ENCODE data around the gene TEKT2.

The TEKT2 gene

GRCh38 chr1:36124404-36125128 is 40.7 kb downstream of the TEKT2 start:
- H3K27ac ChIP-seq = no peak overlapping the region
- no peak for TF ChIP-seq CTCF (conservative IDR thresholded peaks at IDR 0.05)
- TF ChIP-seq ZFX (IDR thresholded peaks at IDR 0.05) = no peak

DNA sequence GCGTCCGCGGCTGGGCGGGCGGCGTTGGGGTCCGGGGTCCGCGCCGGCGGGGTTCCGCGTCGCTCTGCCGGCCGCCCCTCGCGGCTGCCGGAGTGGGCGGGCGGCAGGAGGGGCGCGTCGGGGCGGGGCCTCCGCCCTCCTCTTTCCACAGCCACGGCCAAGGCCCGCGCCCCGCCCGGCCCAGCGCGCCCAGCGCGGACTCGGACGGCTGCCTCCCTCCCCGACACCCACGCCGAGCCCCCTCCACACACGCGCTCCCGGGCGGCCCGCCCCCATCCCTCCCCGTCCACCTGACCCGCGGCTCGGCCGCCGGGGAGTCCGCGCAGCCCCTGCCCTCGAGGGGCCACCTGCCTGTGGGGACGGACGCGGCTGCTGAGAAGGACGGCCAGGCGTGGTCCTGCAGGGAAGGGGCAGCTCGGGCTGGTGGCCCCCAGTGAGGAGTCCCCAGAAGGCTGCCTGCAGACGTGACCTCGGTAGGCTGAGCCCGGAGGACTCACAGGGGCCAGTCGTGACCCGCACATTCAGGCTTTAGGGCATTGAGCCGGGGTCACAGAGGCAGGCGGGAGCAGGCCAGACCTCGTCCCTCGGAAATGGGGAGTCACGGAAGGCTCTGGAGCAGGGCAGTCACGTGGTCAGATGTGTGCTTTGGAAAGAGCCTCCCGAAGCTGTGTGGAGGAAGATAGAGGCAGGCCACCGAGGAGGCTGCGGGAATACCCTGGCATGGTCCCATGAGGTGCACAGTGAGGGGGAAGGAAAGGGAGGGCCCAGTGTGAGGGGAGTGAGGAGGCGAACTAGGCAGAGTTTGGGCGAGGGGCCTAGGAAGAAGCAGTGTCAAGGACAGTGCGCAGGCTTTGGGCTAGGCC is 41.5 kb downstream of the TEKT2 start, which contains the start of gene COL8A2:
Gene COL8A2, minus strand, starts transcription at position 94 of the 863 bp plus-strand sequence. CDS start 24,980 bp downstream, outside the sequence.
- TF ChIP-seq CTCF (conservative IDR thresholded peaks at IDR 0.05) (no peak), ZFX (IDR thresholded peaks at IDR 0.05) (no peak)
- no peak within 1 kb of the TSS for H3K27ac ChIP-seq

DNA sequence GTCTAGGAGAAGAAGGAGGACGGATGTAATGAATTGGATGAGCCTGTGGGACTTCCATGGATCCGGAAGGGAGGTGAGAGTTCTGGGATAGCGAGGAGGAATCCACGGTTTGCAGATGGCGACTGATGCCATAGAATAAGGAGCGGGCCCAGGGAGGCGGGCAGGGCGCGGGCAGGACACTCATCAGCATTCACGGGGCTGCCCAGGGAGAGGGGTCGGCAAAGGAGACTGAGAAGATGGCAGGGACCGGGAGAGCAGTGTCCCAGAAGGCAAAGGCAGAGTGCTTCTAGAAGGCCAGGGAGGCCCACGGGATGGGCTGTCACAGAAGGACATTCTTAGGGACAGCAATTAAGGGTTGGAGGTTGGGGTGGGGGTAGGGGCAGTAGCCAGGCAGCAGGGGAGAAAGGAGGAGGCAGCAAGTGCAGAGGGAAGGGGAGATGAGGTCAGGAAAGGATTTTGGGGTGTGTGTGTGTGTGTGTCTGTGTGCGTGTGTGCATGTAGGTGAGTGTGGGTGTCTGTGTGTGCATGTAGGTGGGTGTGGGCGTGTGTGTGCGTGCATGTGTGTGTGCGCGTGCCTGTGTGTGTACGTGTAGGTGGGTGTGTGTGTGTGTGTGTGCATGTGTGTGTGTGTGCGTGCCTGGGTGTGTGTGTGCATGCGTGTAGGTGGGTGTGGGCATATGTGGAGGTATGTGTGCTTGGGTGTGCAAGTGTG is 42.3 kb downstream of the TEKT2 start:
- H3K27ac ChIP-seq = no peak overlapping the region
- TF ChIP-seq CTCF (conservative IDR thresholded peaks at IDR 0.05) (no peak), ZFX (IDR thresholded peaks at IDR 0.05) (no peak)

- TF ChIP-seq ZFX (IDR thresholded peaks at IDR 0.05) = no peak
- no peak for TF ChIP-seq CTCF (conservative IDR thresholded peaks at IDR 0.05)
- H3K27ac ChIP-seq = no peak overlapping the region
Measured at GRCh38 chr1:36126797-36127500, 43.1 kb downstream of the TEKT2 start.

DNA sequence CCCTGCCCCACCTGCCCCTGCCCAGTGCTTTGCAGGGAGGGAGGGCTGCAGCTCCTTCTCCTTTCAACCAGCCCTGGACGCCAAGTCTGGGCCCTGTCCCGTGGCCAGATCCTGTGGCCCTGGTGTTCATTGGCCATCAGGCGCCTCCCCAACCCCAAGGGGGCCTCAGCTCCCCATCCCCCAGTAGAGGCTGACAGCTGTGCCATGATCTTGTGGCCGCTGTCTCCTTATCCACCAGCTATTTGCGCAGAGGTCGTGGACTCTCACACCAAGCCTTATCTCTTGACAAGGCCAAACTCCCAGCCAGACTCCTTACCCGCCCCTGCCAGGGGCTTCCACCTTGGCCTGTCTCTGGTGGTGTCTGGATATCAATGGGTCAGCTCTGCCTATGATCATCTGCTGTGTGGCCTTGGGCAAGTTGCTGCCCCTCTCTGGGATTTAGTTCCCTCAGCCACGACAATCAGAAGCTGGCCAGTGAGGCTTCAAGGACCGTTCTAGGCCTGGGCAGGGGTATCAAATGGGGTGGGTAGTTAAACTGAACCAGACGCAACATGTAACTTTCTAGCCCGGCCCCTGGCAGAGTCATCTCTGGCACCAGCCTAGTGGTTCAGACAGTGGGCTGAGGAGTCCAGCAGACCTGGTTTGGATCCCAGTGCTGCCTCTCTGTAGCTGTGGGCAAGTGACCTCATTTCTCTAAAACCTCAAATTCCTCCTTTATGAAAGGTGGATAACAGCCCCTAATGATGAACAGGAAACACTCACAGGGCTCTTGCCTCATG is 44.4 kb downstream of the TEKT2 start:
- TF ChIP-seq CTCF (conservative IDR thresholded peaks at IDR 0.05) (no peak), ZFX (IDR thresholded peaks at IDR 0.05) (no peak)
- H3K27ac ChIP-seq = no peak overlapping the region

- no peak overlapping the region for H3K27ac ChIP-seq
- no peak for TF ChIP-seq ZFX (IDR thresholded peaks at IDR 0.05)
- TF ChIP-seq CTCF (conservative IDR thresholded peaks at IDR 0.05) = no peak
Measured at GRCh38 chr1:36128905-36129206, 45.0 kb downstream of the TEKT2 start.

Data from C4-2B (cell line).